ENCODE results near the gene SCN7A. TPM values are rescaled to one million over a fixed set of nuclear protein-coding genes. Genes with fewer than 3 reads are reported as not detected.

Gene SCN7A
- polyA plus RNA-seq, 2 donors = 0.47 to 1.2 TPM

Other genes starting within 250 kb of the SCN7A start
- under 1 TPM; 0.10 to 0.12 TPM for gene SCN9A, start 118.3 kb downstream of the SCN7A start, polyA plus RNA-seq

Measured in esophagus (tissue), 2 donors.